SK-N-SH treated with all-trans-retinoic acid at 6 μM for 48 hours (cell line): ENCODE results near the gene SLC30A4.

ENCODE experiments used
- ARNTL ChIP-seq: fragments of 450-650 bp; formaldehyde crosslinking; IDR thresholded peaks from 2 replicates; pipeline ENCODE4 v1.5.0; 2020; ENCODE audit warnings: low read depth, mild to moderate bottlenecking, moderate library complexity, borderline replicate concordance
- CREB5 ChIP-seq: fragments of 250-450 bp; sonication (Bioruptor Pico); IDR thresholded peaks from 2 replicates; pipeline ENCODE4 v1.5.1; 2020; ENCODE audit warnings: low read depth, mild to moderate bottlenecking, moderate library complexity
- CSDC2 ChIP-seq: fragments of 250-450 bp; sonication (Bioruptor Pico); IDR thresholded peaks from 2 replicates; pipeline ENCODE4 v1.5.0; 2020; ENCODE audit warnings: mild to moderate bottlenecking, moderate library complexity
- ESRRG ChIP-seq: fragments of 250-450 bp; sonication (Bioruptor Pico); IDR thresholded peaks from 2 replicates; pipeline ENCODE4 v1.6.1; 2021; ENCODE audit warnings: mild to moderate bottlenecking
- OSR1 ChIP-seq: fragments of 250-450 bp; sonication (Bioruptor Pico); IDR thresholded peaks from 2 replicates; pipeline ENCODE4 v1.8.0; 2022; ENCODE audit warnings: moderate library complexity, mild to moderate bottlenecking, inconsistent platforms
- POU6F1 ChIP-seq: fragments of 250-450 bp; sonication (Bioruptor Pico); IDR thresholded peaks from 2 replicates; pipeline ENCODE4 v1.8.0; 2021; ENCODE audit warnings: low read depth, mild to moderate bottlenecking, moderate library complexity, borderline replicate concordance
- RARB ChIP-seq: fragments of 250-450 bp; sonication (Bioruptor Pico); IDR thresholded peaks from 2 replicates; pipeline ENCODE4 v1.8.0; 2021; ENCODE audit warnings: mild to moderate bottlenecking, moderate library complexity
- SNAI2 ChIP-seq: fragments of 250-450 bp; sonication (Bioruptor Pico); IDR thresholded peaks from 2 replicates; pipeline ENCODE4 v1.5.0; 2020; ENCODE audit warnings: mild to moderate bottlenecking, moderate library complexity
- ZC3H10 ChIP-seq: fragments of 250-450 bp; sonication (Bioruptor Pico); IDR thresholded peaks from 2 replicates; pipeline ENCODE4 v1.5.1; 2021; ENCODE audit warnings: mild to moderate bottlenecking, moderate library complexity
- ZNF70 ChIP-seq: fragments of 450-650 bp; formaldehyde crosslinking; IDR thresholded peaks from 2 replicates; pipeline ENCODE4 v1.5.0; 2020; ENCODE audit warnings: mild to moderate bottlenecking, moderate library complexity
- TF ChIP-seq, protein P1 (sequence below): fragments of 250-450 bp; sonication (Bioruptor Pico); IDR thresholded peaks from 2 replicates; pipeline ENCODE4 v1.8.0; 2020; ENCODE audit warnings: mild to moderate bottlenecking, moderate library complexity, borderline replicate concordance

GRCh38 chr15:45536934-45537333 is 14.4 kb upstream of the SLC30A4 start:
- no peak for TF ChIP-seq SNAI2 (CRISPR knock-in tag)
- TF ChIP-seq ZNF70 = no peak
- TF ChIP-seq, protein P1, sequence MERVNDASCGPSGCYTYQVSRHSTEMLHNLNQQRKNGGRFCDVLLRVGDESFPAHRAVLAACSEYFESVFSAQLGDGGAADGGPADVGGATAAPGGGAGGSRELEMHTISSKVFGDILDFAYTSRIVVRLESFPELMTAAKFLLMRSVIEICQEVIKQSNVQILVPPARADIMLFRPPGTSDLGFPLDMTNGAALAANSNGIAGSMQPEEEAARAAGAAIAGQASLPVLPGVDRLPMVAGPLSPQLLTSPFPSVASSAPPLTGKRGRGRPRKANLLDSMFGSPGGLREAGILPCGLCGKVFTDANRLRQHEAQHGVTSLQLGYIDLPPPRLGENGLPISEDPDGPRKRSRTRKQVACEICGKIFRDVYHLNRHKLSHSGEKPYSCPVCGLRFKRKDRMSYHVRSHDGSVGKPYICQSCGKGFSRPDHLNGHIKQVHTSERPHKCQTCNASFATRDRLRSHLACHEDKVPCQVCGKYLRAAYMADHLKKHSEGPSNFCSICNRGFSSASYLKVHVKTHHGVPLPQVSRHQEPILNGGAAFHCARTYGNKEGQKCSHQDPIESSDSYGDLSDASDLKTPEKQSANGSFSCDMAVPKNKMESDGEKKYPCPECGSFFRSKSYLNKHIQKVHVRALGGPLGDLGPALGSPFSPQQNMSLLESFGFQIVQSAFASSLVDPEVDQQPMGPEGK (CRISPR knock-in tag) = no peak
- TF ChIP-seq CSDC2 = no peak
- TF ChIP-seq OSR1 (CRISPR knock-in tag) = no peak
- no peak for TF ChIP-seq ARNTL (CRISPR knock-in tag)
- TF ChIP-seq ZC3H10 (CRISPR knock-in tag) = no peak
- TF ChIP-seq POU6F1 (CRISPR knock-in tag) = no peak
- no peak for TF ChIP-seq RARB (CRISPR knock-in tag)
- no peak for TF ChIP-seq CREB5 (CRISPR knock-in tag)
- no peak for TF ChIP-seq ESRRG (CRISPR knock-in tag)
